ENCODE measurements around the gene PDE6D. TPM values are rescaled to one million over a fixed set of nuclear protein-coding genes. Genes with fewer than 3 reads are reported as not detected.

Gene PDE6D
- total and polyA plus RNA-seq, 2 of the 13 experiments (the other 11 are each of a cell fraction or from before 2014, with no cell fraction given) = 14.1 to 23.2 TPM

GRCh38 chr2:231708773-231709635, 72.1 kb downstream of the PDE6D start (continued):
- TF ChIP-seq ZBTB40 (IDR thresholded peaks at IDR 0.05) (no peak), ZBTB40 (CRISPR knock-in tag; IDR thresholded peaks at IDR 0.05) (peak; percentile 2; the same call in 1 of the 2 replicates), RARG (CRISPR knock-in tag; IDR thresholded peaks at IDR 0.05; ENCODE audit: low read depth) (0 out of 2 replicates have a peak, but pooled peaks have one; percentile 2), PCBP2 (optimal IDR thresholded peaks at IDR 0.05; ENCODE audit: low read depth, low read length, poor library complexity, severe bottlenecking) (no peak), ZNF318 (CRISPR knock-in tag; IDR thresholded peaks at IDR 0.05) (no peak), ZFP82 (CRISPR knock-in tag; IDR thresholded peaks at IDR 0.05; ENCODE audit: borderline replicate concordance) (no peak), ATF5 (CRISPR knock-in tag; IDR thresholded peaks at IDR 0.05; ENCODE audit: low read depth) (no peak), RFX5 (IDR thresholded peaks at IDR 0.05; ENCODE audit: low read depth, low read length) (no peak), NFE2L1 (CRISPR knock-in tag; IDR thresholded peaks at IDR 0.05; ENCODE audit: borderline replicate concordance) (no peak), TOE1 (CRISPR knock-in tag; IDR thresholded peaks at IDR 0.05) (no peak)
